Measurements from ENCODE around the gene LCN10.

DNA sequence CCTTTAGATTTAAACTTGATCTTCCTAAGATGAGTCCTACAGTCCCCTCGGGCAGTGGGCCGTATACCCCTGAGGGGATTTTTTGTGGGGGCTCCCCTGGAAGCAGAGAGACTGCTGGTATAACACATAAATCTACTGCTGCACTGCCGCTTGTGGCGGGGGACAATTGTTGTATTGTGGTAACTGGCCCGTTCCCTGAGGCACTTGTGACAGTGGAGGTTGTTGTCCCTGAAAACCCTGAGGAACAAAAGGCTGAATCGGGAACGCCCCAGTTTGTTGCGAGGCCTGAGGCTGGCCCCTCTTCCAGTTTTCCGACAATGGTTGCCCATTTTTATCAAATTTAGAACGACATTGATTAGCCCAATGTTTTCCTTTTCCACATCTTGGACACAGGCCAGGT, 43.7 kb upstream of the LCN10 start:
- TF ChIP-seq CTCF (IDR thresholded peaks at IDR 0.05; ENCODE audit: extremely low read depth in 1 of 2, insufficient read depth in 1 of 2, low read depth in 1 of 2, low read length in 2 of 2) (no peak), POLR2A (IDR thresholded peaks at IDR 0.05; ENCODE audit: low read depth, low read length) (no peak), POLR2AphosphoS5 (IDR thresholded peaks at IDR 0.05; ENCODE audit: insufficient read depth, low read depth, low read length) (no peak), JUN (IDR thresholded peaks at IDR 0.05; ENCODE audit: borderline replicate concordance, insufficient read depth, insufficient read length, low read depth) (no peak), MAX (IDR thresholded peaks at IDR 0.05; ENCODE audit: insufficient read depth, insufficient read length) (no peak), EZH2 (IDR thresholded peaks at IDR 0.05; ENCODE audit: borderline replicate concordance, low read depth, low read length, severe bottlenecking) (no peak)
